DMS 273 (cell line): ENCODE data around the gene MEPCE.
A peak's percentile ranks its signal among the peaks of the same experiment; 100 is the strongest.
"Not testable (repeated sequence)": the region's sequence is repeated elsewhere in the genome, so short reads cannot be mapped to it uniquely, and the experiment has no call there.

Source experiments
- DNase-seq: peaks from one replicate; lab custom pipeline; 2025; ENCODE audit not compliant: unreplicated experiment; lab: John Stamatoyannopoulos, UW

Gene MEPCE, protein sequence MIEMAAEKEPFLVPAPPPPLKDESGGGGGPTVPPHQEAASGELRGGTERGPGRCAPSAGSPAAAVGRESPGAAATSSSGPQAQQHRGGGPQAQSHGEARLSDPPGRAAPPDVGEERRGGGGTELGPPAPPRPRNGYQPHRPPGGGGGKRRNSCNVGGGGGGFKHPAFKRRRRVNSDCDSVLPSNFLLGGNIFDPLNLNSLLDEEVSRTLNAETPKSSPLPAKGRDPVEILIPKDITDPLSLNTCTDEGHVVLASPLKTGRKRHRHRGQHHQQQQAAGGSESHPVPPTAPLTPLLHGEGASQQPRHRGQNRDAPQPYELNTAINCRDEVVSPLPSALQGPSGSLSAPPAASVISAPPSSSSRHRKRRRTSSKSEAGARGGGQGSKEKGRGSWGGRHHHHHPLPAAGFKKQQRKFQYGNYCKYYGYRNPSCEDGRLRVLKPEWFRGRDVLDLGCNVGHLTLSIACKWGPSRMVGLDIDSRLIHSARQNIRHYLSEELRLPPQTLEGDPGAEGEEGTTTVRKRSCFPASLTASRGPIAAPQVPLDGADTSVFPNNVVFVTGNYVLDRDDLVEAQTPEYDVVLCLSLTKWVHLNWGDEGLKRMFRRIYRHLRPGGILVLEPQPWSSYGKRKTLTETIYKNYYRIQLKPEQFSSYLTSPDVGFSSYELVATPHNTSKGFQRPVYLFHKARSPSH

DNA sequence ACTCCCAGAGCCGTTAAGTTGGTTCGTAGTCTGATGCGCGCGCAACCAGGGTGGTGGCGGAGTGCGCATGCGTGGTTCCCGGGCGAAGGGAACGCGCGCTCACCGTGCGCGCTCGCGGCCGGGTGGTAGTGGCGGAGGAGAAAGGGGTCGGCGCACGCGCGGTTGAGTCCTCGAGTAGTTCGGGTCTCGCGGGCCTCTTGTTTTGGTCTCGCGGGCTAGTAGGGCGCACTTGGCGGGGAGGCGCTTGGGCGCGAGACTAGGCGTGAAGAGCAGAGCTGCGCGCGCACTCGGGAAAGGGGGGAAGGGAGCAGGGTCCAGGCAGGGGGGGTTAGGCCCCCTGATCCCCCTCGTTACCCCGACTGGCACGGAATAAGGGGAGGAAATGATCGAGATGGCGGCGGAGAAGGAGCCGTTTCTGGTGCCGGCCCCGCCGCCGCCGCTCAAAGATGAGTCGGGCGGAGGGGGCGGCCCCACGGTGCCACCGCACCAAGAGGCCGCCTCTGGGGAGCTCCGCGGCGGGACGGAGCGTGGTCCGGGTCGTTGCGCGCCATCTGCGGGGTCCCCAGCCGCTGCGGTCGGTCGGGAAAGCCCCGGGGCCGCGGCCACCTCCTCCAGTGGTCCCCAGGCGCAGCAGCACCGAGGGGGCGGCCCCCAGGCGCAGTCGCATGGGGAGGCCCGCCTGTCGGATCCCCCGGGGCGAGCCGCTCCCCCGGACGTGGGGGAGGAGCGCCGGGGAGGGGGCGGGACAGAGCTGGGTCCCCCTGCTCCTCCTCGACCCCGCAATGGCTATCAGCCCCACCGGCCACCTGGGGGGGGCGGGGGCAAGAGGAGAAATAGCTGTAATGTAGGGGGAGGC is at the start of gene MEPCE:
TSS of gene MEPCE (plus strand) at position 195 of the 856 bp plus-strand sequence. CDS start at position 383, 188 bp downstream.
- peak; percentile 100 for DNase-seq

DNA sequence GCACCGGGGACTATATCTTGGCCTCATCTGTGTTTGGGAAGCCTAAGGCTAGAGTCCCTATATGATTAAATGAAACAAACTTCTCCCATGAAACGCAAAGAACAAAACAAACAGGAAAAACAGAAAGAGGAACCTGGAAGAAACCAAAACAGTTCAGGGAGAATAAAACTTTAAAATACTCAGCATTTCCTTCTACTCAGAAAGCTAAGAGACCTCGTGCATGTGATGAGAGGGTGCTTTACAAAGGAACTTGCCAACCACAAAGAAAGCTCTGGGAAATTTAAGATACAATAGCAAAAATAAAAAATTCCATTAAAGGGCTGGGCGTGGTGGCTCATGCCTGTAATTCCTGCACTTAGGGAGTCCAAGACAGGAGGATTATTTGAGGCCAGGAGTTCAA is 49.4 kb upstream of the MEPCE start:
- no peak for DNase-seq

DNA sequence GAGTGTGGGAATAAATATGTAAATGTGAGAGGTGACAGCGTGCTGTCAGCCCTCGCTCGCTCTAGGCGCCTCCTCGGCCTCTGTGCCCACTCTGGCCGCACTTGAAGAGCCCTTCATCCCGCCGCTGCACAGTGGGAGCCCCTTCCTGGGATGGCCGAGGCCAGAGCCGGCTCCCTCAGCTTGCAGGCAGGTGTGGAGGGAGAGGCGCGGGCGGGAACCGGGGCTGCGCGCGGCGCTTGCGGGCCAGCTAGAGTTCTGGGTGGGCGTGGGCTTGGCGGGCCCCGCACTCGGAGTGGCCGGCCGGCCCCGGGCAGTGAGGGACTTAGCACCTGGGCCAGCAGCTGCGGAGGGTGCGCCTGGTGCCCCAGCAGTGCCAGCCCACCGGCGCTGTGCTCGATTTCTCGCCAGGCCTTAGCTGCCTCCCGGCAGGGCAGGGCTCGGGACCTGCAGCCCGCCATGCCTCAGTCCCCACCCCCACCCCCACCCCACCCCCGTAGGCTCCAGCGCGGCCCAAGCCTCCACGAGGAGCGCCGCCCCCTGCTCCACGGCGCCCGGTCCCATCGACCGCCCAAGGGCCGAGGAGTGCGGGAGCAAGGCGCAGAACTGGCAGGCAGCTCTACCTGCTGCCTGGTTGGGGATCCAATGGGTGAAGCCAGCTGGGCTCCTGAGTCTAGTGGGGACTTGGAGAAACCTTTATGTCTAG is 47.9 kb upstream of the MEPCE start:
- DNase-seq, result not testable (repeated sequence)

DNA sequence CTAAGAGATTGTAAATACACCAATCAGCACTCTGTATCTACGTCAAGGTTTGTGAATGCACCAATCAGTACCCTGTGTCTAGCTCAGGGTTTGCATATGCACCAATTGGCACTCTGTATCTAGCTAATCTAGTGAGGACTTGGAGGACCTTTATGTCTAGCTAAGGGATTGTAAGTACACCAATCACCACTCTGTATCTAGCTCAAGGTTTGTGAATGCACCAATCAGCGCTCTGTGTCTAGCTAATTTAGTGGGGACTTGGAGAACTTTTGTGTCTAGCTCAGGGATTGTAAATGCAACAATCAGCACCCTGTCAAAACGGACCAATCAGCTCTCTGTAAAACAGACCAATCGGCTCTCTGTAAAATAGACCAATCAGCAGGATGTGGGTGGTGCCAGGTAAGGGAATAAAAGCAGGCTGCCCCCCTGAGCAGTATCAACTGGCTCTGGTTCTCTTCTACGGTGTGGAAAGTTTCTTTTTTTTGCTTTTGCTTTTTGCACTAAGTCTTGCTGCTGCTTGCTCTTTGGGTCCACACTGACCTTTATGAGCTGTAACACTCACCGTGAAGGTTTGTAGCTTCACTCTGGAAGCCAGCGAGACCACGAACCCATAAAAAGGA is 47.3 kb upstream of the MEPCE start:
- not testable (repeated sequence) for DNase-seq

GRCh38 chr7:100384628-100385294 is 44.9 kb upstream of the MEPCE start:
- DNase-seq, result no peak

GRCh38 chr7:100386940-100387339 is 42.7 kb upstream of the MEPCE start:
- DNase-seq, result no peak

DNA sequence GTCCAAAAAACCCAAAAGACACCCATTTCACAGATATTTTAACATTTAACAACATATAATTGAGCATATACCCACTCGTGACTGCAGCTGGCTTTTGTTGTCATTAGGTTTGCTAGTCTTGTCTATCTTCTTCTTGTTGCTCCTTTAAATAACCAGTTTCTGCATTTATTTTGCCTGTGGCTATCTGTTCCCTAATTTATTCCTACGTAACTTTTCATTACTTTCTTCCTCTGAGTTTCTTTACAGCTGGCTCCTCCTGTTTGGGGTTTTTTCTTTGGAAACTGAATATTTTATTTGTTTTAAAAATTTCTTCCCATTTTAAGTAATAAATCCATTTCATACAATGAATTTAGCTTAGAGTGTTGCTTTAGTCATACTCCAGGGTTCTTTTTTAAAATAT is 41.9 kb upstream of the MEPCE start:
- DNase-seq, result no peak

- DNase-seq, result no peak
These were observed 40.1 kb upstream of the MEPCE start for GRCh38 chr7:100389437-100390088.

- no peak for DNase-seq
These were observed 39.2 kb upstream of the MEPCE start for GRCh38 chr7:100390286-100391009.

DNA sequence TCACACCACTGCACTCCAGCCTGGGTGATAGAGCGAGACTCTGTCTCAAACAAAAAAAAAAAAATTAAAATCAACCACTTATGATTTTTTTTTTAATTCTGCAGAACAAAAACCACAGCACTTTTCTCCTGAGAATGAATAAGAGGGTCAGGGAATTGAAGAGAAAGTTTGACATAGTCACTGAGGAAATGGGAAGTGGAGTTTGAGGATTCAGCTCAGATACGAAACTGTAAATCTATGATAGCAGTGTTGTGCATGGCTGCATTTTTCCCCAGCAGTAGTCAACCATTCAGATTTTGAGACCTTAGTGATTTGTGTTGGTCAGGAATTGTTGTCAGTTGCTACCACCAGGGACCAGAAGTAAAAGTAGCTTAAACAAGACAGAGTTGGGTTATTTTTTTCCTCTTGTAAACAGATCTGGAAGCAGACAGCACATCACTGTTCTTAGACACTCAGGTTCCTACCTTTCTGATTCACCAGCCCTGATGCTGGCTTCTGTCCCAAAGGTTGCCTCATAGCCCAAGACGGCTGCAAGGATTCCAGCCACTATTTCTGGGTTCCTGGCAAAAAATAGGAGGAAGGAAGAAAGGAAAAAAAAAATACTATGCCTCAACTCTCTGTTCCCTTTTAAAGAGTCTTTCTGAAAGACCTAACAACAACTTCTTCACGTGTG is 36.3 kb upstream of the MEPCE start:
- DNase-seq, result no peak

DNA sequence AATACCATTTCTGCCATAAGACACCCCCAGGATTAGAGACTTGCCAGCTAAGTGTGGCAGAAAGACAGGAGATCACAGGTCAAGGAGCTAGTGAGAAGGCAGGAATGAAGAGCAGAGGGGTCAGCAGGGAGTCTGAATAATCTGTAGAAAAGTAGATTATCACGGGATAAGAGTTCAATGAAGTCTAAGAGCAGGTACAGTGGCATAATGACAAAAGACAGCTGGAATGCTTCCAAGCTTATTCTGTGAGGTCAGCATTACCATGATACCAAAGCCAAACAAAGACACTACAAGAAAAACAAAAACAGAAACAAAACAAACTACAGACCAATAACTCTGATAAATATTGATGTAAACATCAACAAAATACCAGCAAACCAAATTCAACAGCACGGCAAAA is 35.6 kb upstream of the MEPCE start:
- no peak for DNase-seq

GRCh38 chr7:100396421-100396982 is 33.1 kb upstream of the MEPCE start:
- DNase-seq, result no peak

DNA sequence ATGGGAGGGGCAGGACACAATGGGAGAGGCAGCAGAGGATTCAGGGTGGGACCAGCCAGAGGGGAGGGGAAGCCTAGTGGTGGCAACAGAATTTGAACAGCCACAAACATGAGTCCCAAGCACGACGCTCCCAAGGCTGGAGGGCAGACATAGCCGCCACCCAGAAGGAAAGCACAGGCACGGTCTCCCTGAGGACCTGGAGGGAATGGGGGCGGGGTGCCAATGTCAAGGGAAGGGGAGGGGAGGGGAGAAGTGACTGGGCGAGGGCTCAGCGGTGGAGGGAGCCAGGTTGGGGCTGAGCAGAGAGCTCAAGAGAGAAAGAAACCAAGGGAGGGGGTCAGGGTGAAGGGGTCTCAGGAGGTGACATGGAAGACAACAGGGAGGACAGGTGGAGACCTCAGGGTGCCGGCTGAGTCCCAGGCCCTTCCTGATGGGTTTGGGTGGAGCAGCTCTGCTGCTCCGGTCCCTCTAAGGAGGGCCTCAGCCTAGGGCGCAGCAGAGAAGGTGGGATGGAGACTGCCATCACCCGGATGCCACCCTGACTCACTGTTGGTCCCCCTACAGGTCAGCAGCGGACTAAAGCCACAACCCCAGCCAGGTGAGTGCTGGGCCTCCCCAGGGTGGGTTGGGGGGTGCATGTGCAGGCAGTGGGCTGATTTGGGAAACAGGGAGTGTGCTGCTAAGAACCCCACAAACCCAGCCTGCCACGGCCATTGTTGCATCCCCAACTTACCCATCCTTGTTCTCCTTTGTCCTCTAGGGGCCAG is 32.1 kb upstream of the MEPCE start:
- DNase-seq, result no peak

- no peak for DNase-seq
These were observed 31.4 kb upstream of the MEPCE start for GRCh38 chr7:100398239-100398638.

DNA sequence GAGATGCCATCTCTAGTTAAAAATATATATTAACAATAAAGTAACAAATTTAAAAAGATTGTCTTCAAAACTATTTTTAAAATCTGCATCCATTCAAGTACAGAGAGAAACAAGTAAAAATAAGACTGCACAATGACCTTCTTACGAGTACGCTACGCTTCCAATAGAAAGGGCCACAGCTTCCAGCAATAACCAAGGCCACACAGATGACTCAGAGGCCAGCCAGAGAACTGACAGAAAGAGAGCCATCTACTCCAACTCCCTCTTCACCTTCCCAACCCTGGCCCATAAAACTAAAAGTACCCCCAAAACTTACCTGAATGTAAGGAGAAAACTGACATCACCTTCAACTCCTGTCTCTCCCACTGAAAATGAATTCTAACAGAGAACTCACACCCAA is 29.6 kb upstream of the MEPCE start:
- no peak for DNase-seq

GRCh38 chr7:100400656-100401055 is 29.0 kb upstream of the MEPCE start:
- peak; percentile 40 for DNase-seq

DNA sequence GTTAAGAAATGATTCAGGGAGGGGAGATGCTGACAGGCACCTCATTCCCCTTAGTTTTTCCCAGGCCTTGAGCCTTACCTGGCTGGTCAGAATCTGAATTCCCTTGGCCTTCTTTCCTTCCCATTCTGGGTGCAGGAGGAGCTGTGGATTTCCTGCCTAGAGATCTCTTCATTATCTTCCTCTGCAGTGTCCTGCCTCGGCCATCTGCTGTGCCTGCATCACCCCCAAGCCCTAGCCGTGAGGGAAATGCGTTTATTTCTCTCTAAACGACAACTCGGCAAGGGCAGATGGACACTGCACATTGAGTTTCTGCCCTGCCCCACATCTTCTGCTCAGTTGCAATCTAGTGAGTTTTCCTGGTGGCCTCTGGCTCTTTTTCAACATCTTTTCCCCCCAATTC is 27.8 kb upstream of the MEPCE start:
- DNase-seq, result peak; percentile 37
